ENCODE results near the gene KIF1B. TPM values are rescaled to one million over a fixed set of nuclear protein-coding genes. Genes with fewer than 3 reads are reported as not detected.

KIF1B gene
- total RNA-seq, 1 donor from 2014 or later, result 18.2 TPM

DNA sequence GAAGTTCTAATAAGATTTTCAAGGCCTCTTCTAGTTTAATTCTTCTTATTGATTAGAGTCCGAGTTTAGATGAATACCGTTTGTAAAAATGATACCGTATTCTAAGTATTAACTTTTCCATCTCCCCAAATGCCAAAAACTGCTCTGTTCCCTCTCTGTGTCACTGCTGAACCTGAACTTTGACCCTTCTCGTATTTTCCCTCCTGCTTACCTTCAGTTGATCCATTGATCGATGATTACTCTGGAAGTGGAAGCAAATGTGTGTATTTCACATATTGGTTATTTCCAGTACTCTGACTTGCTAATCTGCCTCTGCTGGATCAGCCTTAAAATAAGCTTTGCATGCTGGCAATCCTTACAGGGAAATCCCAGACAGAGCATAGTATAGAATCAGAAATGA, 68.5 kb downstream of the KIF1B start:
- DNase-seq (ENCODE audit: low read depth) (no peak), FAIRE-seq (no peak)
- H3K36me3 ChIP-seq (ENCODE audit: control insufficient read depth, insufficient read depth, low read length), result peaks cover 11% of the 10 kb centered on the region
- TF ChIP-seq CTCF (IDR thresholded peaks at IDR 0.05; ENCODE audit: insufficient read depth, low read length, severe bottlenecking), result no peak
- no peak overlapping the region for H3K4me3 ChIP-seq (ENCODE audit: low read depth, low read length)
- H3K27me3 ChIP-seq (ENCODE audit: control insufficient read depth, insufficient read depth, low read length), result no peaks in the 10 kb centered on the region

- H3K27me3 ChIP-seq (ENCODE audit: control insufficient read depth, insufficient read depth, low read length), result no peaks in the 10 kb centered on the region
- H3K4me3 ChIP-seq (ENCODE audit: low read depth, low read length), result no peak overlapping the region
- H3K36me3 ChIP-seq (ENCODE audit: control insufficient read depth, insufficient read depth, low read length), result peaks cover 11% of the 10 kb centered on the region
- FAIRE-seq (no peak), DNase-seq (ENCODE audit: low read depth) (no peak)
- no peak for TF ChIP-seq CTCF (IDR thresholded peaks at IDR 0.05; ENCODE audit: insufficient read depth, low read length, severe bottlenecking)
Observed at GRCh38 chr1:10280439-10281350, 70.3 kb downstream of the KIF1B start.

- H3K36me3 ChIP-seq (ENCODE audit: control insufficient read depth, insufficient read depth, low read length), result peaks cover 6% of the 10 kb centered on the region
Observed at GRCh38 chr1:10283318-10283984, 73.1 kb downstream of the KIF1B start.

GRCh38 chr1:10286244-10286643, 75.9 kb downstream of the KIF1B start:
- TF ChIP-seq CTCF (IDR thresholded peaks at IDR 0.05; ENCODE audit: insufficient read depth, low read length, severe bottlenecking), result no peak
- DNase-seq (ENCODE audit: low read depth) (no peak), FAIRE-seq (no peak)
- Histone ChIP-seq H3K36me3 (ENCODE audit: control insufficient read depth, insufficient read depth, low read length) (peaks cover 6% of the 10 kb centered on the region), H3K4me3 (ENCODE audit: low read depth, low read length) (no peak overlapping the region), H3K27me3 (ENCODE audit: control insufficient read depth, insufficient read depth, low read length) (no peaks in the 10 kb centered on the region)

More at GRCh38 chr1:10283318-10283984, 73.1 kb downstream of the KIF1B start:
- Histone ChIP-seq H3K4me3 (ENCODE audit: low read depth, low read length) (no peak overlapping the region), H3K27me3 (ENCODE audit: control insufficient read depth, insufficient read depth, low read length) (no peaks in the 10 kb centered on the region)
- FAIRE-seq (no peak), DNase-seq (ENCODE audit: low read depth) (no peak)
- TF ChIP-seq CTCF (IDR thresholded peaks at IDR 0.05; ENCODE audit: insufficient read depth, low read length, severe bottlenecking), result no peak

DNA sequence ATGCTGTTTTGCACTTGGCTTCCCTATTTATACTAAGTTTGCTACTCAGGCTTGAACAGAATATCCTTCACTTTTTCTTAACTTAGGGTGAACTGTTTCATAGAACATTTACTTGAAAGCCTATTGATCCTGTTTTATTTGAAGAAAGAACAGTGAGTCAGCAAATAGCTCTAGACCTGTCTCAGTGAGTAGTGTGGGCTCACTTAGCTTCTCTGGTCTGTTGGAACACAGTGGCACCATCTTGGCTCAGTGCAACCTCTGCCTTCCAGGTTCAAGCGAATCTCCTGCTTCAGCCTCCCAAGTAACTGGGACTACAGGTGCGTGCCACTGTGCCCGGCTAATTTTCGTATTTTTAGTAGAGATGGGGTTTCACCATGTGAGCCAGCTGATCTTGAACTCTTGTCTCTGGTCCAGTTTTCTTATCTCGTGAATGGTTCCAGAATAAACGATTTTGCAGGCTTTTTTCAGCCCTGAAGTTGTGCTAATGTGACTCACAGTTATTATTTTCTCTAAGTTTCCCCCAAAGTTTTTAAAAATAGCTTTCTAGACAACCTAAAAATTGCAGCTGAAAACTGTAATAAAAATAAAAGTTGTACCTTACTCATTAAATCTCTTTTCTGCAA, 76.8 kb downstream of the KIF1B start:
- FAIRE-seq (no peak), DNase-seq (ENCODE audit: low read depth) (no peak)
- Histone ChIP-seq H3K27me3 (ENCODE audit: control insufficient read depth, insufficient read depth, low read length) (no peaks in the 10 kb centered on the region), H3K36me3 (ENCODE audit: control insufficient read depth, insufficient read depth, low read length) (peaks cover 8% of the 10 kb centered on the region), H3K4me3 (ENCODE audit: low read depth, low read length) (no peak overlapping the region)
- TF ChIP-seq CTCF (IDR thresholded peaks at IDR 0.05; ENCODE audit: insufficient read depth, low read length, severe bottlenecking), result no peak
